Parathyroid adenoma (tissue), 2 donors: ENCODE data around the gene GRIK3.

ENCODE experiments used
- H2AFZ ChIP-seq: fragments of 300-600 bp; sonication (generic); one replicate; pipeline ENCODE4 v1.7.0; 2017; ENCODE audit warnings: antibody characterized with exemption, mild to moderate bottlenecking
- H3K27ac ChIP-seq: fragments of 300-600 bp; sonication (generic); one replicate; pipeline ENCODE4 v1.7.0; 2017
- H3K27me3 ChIP-seq: fragments of 300-600 bp; sonication (generic); one replicate; pipeline ENCODE4 v1.7.0; 2017; ENCODE audit warnings: low read length; ENCODE audit not compliant: control insufficient read depth, insufficient read depth
- H3K36me3 ChIP-seq: fragments of 300-600 bp; sonication (generic); one replicate; pipeline ENCODE4 v1.7.0; 2017; ENCODE audit warnings: low read length; ENCODE audit not compliant: control insufficient read depth, insufficient read depth
- H3K4me1 ChIP-seq: fragments of 300-600 bp; sonication (generic); one replicate; pipeline ENCODE4 v1.7.0; 2017; ENCODE audit warnings: control low read depth
- H3K4me2 ChIP-seq: fragments of 300-600 bp; sonication (generic); one replicate; pipeline ENCODE4 v1.7.0; 2017; ENCODE audit warnings: low read length
- H3K4me3 ChIP-seq: fragments of 300-600 bp; sonication (generic); one replicate; pipeline ENCODE4 v1.7.0; 2017; ENCODE audit warnings: low read depth, low read length
- H3K79me2 ChIP-seq: fragments of 300-600 bp; sonication (generic); one replicate; pipeline ENCODE4 v1.7.0; 2017; ENCODE audit warnings: control low read depth
- H3K9ac ChIP-seq: fragments of 300-600 bp; sonication (generic); one replicate; pipeline ENCODE4 v1.7.0; 2017; ENCODE audit warnings: mild to moderate bottlenecking
- H3K9me3 ChIP-seq: fragments of 300-600 bp; sonication (generic); one replicate; pipeline ENCODE4 v1.7.0; 2017; ENCODE audit warnings: low read length; ENCODE audit not compliant: control insufficient read depth
- TF ChIP-seq, protein P1 (sequence below): fragments of 300-600 bp; sonication (generic); IDR thresholded peaks from one replicate; pipeline ENCODE4 v1.7.0; 2017; ENCODE audit warnings: antibody characterized with exemption, mild to moderate bottlenecking
- donor health status: primary hyperparathyroidism.

GRIK3 gene

DNA sequence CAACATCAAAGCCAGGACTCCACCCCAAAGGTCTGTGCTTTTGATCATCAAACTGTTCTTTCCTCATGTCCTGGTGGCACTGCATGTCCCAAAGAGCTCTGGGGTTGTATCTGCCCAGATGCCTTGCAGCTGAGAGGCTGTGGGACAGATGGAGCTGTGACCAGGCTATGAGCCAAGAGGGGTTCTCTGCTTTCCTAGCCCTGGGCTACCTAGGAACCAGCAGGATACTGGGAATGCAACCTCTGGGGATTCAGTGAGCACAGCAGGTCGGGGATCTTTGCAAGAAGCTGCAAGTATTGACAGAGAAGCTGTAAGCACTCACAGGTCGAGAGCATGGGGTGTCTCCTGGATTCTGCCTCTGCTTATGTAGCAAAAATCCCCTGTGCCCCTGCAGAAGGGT lies 186.6 kb downstream of the GRIK3 start:
- Histone ChIP-seq H3K79me2 (no peaks in the 10 kb centered on the region), H3K27me3 (no peaks in the 10 kb centered on the region), H3K4me3 (no peak overlapping the region), H3K4me2 (no peak overlapping the region), H3K9ac (no peak overlapping the region), H3K27ac (no peak overlapping the region), H3K36me3 (no peaks in the 10 kb centered on the region), H3K9me3 (no peaks in the 10 kb centered on the region), H3K4me1 (no peaks in the 10 kb centered on the region), H2AFZ (no peak overlapping the region)
- TF ChIP-seq, protein P1, sequence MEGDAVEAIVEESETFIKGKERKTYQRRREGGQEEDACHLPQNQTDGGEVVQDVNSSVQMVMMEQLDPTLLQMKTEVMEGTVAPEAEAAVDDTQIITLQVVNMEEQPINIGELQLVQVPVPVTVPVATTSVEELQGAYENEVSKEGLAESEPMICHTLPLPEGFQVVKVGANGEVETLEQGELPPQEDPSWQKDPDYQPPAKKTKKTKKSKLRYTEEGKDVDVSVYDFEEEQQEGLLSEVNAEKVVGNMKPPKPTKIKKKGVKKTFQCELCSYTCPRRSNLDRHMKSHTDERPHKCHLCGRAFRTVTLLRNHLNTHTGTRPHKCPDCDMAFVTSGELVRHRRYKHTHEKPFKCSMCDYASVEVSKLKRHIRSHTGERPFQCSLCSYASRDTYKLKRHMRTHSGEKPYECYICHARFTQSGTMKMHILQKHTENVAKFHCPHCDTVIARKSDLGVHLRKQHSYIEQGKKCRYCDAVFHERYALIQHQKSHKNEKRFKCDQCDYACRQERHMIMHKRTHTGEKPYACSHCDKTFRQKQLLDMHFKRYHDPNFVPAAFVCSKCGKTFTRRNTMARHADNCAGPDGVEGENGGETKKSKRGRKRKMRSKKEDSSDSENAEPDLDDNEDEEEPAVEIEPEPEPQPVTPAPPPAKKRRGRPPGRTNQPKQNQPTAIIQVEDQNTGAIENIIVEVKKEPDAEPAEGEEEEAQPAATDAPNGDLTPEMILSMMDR: no peak

- H3K9me3 ChIP-seq: no peaks in the 10 kb centered on the region
- no peak overlapping the region for H2AFZ ChIP-seq
- no peaks in the 10 kb centered on the region for H3K4me1 ChIP-seq
- H3K4me2 ChIP-seq: no peak overlapping the region
- H3K9ac ChIP-seq: no peak overlapping the region
- TF ChIP-seq, protein P1: no peak
- H3K79me2 ChIP-seq: no peaks in the 10 kb centered on the region
- no peak overlapping the region for H3K27ac ChIP-seq
- H3K4me3 ChIP-seq: no peak overlapping the region
- no peaks in the 10 kb centered on the region for H3K27me3 ChIP-seq
- H3K36me3 ChIP-seq: no peaks in the 10 kb centered on the region
These were observed 187.1 kb downstream of the GRIK3 start for GRCh38 chr1:36847186-36847585.

DNA sequence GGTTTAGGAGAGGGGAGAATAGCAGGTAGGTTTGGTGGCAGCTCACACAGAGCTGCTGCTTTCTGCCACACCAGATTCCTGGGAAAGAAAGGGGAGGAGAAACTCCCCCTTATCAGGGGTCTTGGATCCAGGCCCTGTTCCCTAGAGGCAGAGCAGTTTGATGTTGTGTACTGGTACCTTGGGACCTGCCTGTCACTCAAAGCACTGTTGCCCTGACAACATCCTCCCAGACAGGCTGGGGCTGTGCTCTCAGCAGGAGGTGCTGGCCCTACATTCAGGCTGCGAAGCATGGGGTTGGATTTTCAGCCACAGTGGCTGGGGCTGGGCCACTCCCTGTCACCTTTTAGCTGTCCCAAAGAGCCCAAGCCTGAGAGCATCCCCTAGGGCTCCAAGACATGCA lies 188.0 kb downstream of the GRIK3 start:
- no peaks in the 10 kb centered on the region for H3K9me3 ChIP-seq
- no peak overlapping the region for H3K4me3 ChIP-seq
- no peaks in the 10 kb centered on the region for H3K4me1 ChIP-seq
- no peak overlapping the region for H3K9ac ChIP-seq
- no peaks in the 10 kb centered on the region for H3K79me2 ChIP-seq
- H3K27me3 ChIP-seq: no peaks in the 10 kb centered on the region
- no peaks in the 10 kb centered on the region for H3K36me3 ChIP-seq
- no peak overlapping the region for H3K4me2 ChIP-seq
- no peak overlapping the region for H3K27ac ChIP-seq
- TF ChIP-seq, protein P1: no peak
- H2AFZ ChIP-seq: no peak overlapping the region

DNA sequence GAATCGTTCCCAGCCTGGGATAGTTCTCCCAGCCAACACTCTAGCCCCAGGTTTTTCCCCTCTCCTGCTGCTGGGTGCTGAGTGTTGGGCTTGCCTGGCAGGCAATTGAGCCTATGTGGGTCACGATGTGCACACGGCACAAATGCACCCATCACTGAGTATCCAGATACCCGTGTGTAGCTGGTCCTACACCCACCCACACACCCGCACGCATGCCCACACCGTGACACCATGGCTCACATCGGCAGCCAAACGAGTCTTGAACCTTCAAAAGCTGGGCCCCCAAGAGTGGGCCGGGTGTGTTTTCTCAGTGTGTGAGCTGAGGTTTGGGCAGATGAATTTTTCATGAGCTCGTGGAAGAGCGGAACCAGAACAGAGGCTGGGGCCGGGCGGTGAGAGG lies 188.5 kb downstream of the GRIK3 start:
- Histone ChIP-seq H3K27ac (no peak overlapping the region), H3K79me2 (no peaks in the 10 kb centered on the region), H3K4me2 (no peak overlapping the region), H3K9ac (no peak overlapping the region), H3K36me3 (no peaks in the 10 kb centered on the region), H2AFZ (no peak overlapping the region), H3K27me3 (no peaks in the 10 kb centered on the region), H3K4me1 (no peaks in the 10 kb centered on the region), H3K4me3 (no peak overlapping the region), H3K9me3 (no peaks in the 10 kb centered on the region)
- TF ChIP-seq, protein P1: no peak

DNA sequence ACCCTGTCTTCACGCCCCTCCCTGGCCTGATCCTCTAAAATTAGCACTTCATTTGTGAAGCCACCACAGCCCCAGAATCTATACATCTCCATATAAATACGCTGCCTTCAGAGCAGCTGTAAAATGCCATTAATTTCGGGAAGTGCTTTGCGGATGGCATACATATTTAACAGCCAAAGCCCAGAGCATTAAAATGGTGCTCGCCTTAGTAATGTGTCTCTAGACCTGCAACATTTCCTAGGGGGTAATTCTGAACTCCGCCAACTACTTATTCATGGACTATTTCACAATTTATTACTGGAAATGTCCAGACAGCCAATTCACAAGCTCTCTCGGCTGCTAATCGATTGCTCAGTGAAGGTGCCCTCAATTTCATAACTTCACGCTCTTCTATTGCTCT lies 189.4 kb downstream of the GRIK3 start:
- Histone ChIP-seq H3K27ac (no peak overlapping the region), H3K9ac (no peak overlapping the region), H3K4me3 (no peak overlapping the region), H2AFZ (no peak overlapping the region), H3K79me2 (no peaks in the 10 kb centered on the region), H3K36me3 (no peaks in the 10 kb centered on the region), H3K4me2 (no peak overlapping the region), H3K9me3 (no peaks in the 10 kb centered on the region), H3K27me3 (no peaks in the 10 kb centered on the region), H3K4me1 (no peaks in the 10 kb centered on the region)
- TF ChIP-seq, protein P1: no peak
